PC-9 (cell line): ENCODE results near the gene KLHL17. TPM values are rescaled to one million over a fixed set of nuclear protein-coding genes. Genes with fewer than 3 reads are reported as not detected.
"Not testable (repeated sequence)": the region's sequence is repeated elsewhere in the genome, so short reads cannot be mapped to it uniquely, and the experiment has no call there.

Source experiments
- BruUV-seq: library from RNA; stranded (reverse); fragments of 400-500 nt; replicated peaks from 2 replicates; lab custom pipeline; 2021; lab: Mats Ljungman, UMichigan
- CTCF ChIA-PET: fragments of 300-600 bp; sonication (Branson Sonifier 250); formaldehyde crosslinking; loops from one replicate; lab custom pipeline; 2022; ENCODE audit warnings: antibody characterized with exemption; lab: Charles Lee
- POLR2A ChIA-PET: fragments of 300-600 bp; sonication (Branson Sonifier 250); formaldehyde crosslinking; loops from one replicate; lab custom pipeline; 2022; ENCODE audit warnings: antibody characterized with exemption; ENCODE audit not compliant: unreplicated experiment; lab: Charles Lee
- DNase-seq, 2 experiments: peaks; one replicate each; pipeline versions ENCODE4 v3.0.0 to v3.0.0-alpha.2; 2015 to 2022; ENCODE audit warnings: mixed read lengths in 1 of 2
- H2AFZ ChIP-seq: fragments of 200-600 bp; sonication (generic); 2 replicates; pipeline ENCODE4 v1.8.1; 2017; ENCODE audit warnings: antibody characterized with exemption
- H3F3A ChIP-seq: fragments of 200-600 bp; sonication (generic); 2 replicates; pipeline ENCODE4 v1.8.1; 2017; ENCODE audit warnings: antibody characterized with exemption, mild to moderate bottlenecking, low read depth; ENCODE audit not compliant: insufficient read depth
- H3K27ac ChIP-seq: fragments of 200-600 bp; sonication (generic); 2 replicates; pipeline ENCODE4 v1.6.1; 2016; ENCODE audit warnings: mixed run types
- H3K27me3 ChIP-seq: fragments of 200-600 bp; sonication (generic); 2 replicates; pipeline ENCODE4 v1.6.1; 2016; ENCODE audit warnings: low read depth, mixed run types; ENCODE audit not compliant: insufficient read depth
- H3K36me3 ChIP-seq: fragments of 200-600 bp; sonication (generic); 2 replicates; pipeline ENCODE4 v1.6.1; 2016; ENCODE audit warnings: low read depth, mixed run types
- H3K4me1 ChIP-seq: fragments of 200-600 bp; sonication (generic); replicated peaks from 2 replicates; pipeline ENCODE4 v1.6.1; 2016; ENCODE audit warnings: mixed run types; ENCODE audit not compliant: insufficient read depth
- H3K4me2 ChIP-seq: fragments of 200-600 bp; sonication (generic); 2 replicates; pipeline ENCODE4 v1.6.1; 2017; ENCODE audit warnings: mixed run types
- H3K4me3 ChIP-seq: fragments of 200-600 bp; sonication (generic); 2 replicates; pipeline ENCODE4 v1.6.1; 2016; ENCODE audit warnings: mixed run types
- H3K79me2 ChIP-seq: fragments of 200-600 bp; sonication (generic); 2 replicates; pipeline ENCODE4 v1.6.1; 2017; ENCODE audit warnings: low read depth, mixed run types
- H3K9me2 ChIP-seq: fragments of 200-600 bp; sonication (generic); 2 replicates; pipeline ENCODE4 v1.8.1; 2017; ENCODE audit warnings: mild to moderate bottlenecking; ENCODE audit not compliant: insufficient read depth
- H3K9me3 ChIP-seq: fragments of 200-600 bp; sonication (generic); 2 replicates; pipeline ENCODE4 v1.8.1; 2016; ENCODE audit warnings: low read depth; ENCODE audit not compliant: insufficient read depth
- H4K20me1 ChIP-seq: fragments of 200-600 bp; sonication (generic); 2 replicates; pipeline ENCODE4 v1.8.1; 2017; ENCODE audit not compliant: insufficient read depth
- CTCF ChIP-seq: fragments of 200-600 bp; sonication (generic); conservative IDR thresholded peaks from 2 replicates; pipeline ENCODE4 v1.6.1; 2017; ENCODE audit warnings: mixed run types, antibody characterized with exemption, mild to moderate bottlenecking, moderate library complexity
- EZH2 ChIP-seq: fragments of 200-600 bp; sonication (generic); IDR thresholded peaks from 2 replicates; pipeline ENCODE4 v1.8.0; 2017; ENCODE audit warnings: antibody characterized with exemption, low read depth
- intact Hi-C: fragments of 100-400 bp; cut with micrococcal nuclease; formaldehyde crosslinking; loops from one replicate; pipeline ENCODE4 v1.10.0; 2022; ENCODE audit not compliant: unreplicated experiment
- total RNA-seq: library from RNA; stranded (reverse); gene quantifications from 2 replicates; pipeline ENCODE4 v1.2.3, GENCODE V29; 2021

KLHL17 gene
- total RNA-seq, 1 experiment from 2014 or later, result 22.7 TPM

- peak overlapping the region; percentile 59; the same call in 1 of the 2 replicates for H3K27ac ChIP-seq
- intact Hi-C loops, result no loop called here
- H3K79me2 ChIP-seq, result no peaks in the 10 kb centered on the region
- H3K4me3 ChIP-seq, result peak overlapping the region; percentile 62; the same call in 1 of the 2 replicates
- CTCF ChIA-PET, result no interaction called here
- no peaks in the 10 kb centered on the region for H3K9me3 ChIP-seq
- BruUV-seq, result no TSS peak
- TF ChIP-seq CTCF, result no peak
- no peaks in the 10 kb centered on the region for H3K36me3 ChIP-seq
- no peaks in the 10 kb centered on the region for H3K9me2 ChIP-seq
- H3K4me2 ChIP-seq, result peak overlapping the region; percentile 99
- H3K27me3 ChIP-seq, result no peaks in the 10 kb centered on the region
- H3K4me1 ChIP-seq, result peaks cover 13% of the 10 kb centered on the region
- POLR2A ChIA-PET, result no interaction called here
- no peaks in the 10 kb centered on the region for H4K20me1 ChIP-seq
- H2AFZ ChIP-seq, result no peak overlapping the region
- H3F3A ChIP-seq, result peaks cover 33% of the 10 kb centered on the region
- DNase-seq, result no peak
These were observed 15.0 kb downstream of the KLHL17 start for GRCh38 chr1:975365-975764.

- H3K9me3 ChIP-seq, result no peaks in the 10 kb centered on the region
- H3K27ac ChIP-seq, result peak overlapping the region; percentile 59
- H3K4me3 ChIP-seq, result peak overlapping the region; percentile 62; the same call in 1 of the 2 replicates
- no peaks in the 10 kb centered on the region for H3K27me3 ChIP-seq
- H3K79me2 ChIP-seq, result no peaks in the 10 kb centered on the region
- peak overlapping the region; percentile 99 for H3K4me2 ChIP-seq
- BruUV-seq, result no TSS peak
- POLR2A ChIA-PET, result no interaction called here
- intact Hi-C loops, result loop anchor here (1.0 to 2.0 kb wide), 2 partner anchors 71 to 106 kb away; no protein-coding TSS in a partner anchor
- H4K20me1 ChIP-seq, result no peaks in the 10 kb centered on the region
- CTCF ChIA-PET, result interaction anchor here (0.6 to 0.7 kb wide), 3 partner anchors 9 to 289 kb away, joined by 3 to 5 read pairs (median 5); no protein-coding TSS in a partner anchor
- H3K36me3 ChIP-seq, result no peaks in the 10 kb centered on the region
- H3F3A ChIP-seq, result peaks cover 33% of the 10 kb centered on the region
- no peaks in the 10 kb centered on the region for H3K9me2 ChIP-seq
- peak overlapping the region; percentile 66 for H2AFZ ChIP-seq
- peaks cover 13% of the 10 kb centered on the region for H3K4me1 ChIP-seq
- TF ChIP-seq CTCF, result peak; percentile 83
- TF ChIP-seq EZH2, result no peak
- DNase-seq, result peak; percentile 89
These were observed 15.7 kb downstream of the KLHL17 start for GRCh38 chr1:975896-976683.

- peaks cover 13% of the 10 kb centered on the region for H3K4me1 ChIP-seq
- DNase-seq, H3K4me3 ChIP-seq, H3K27me3 ChIP-seq, H3K27ac ChIP-seq, H3K36me3 ChIP-seq, H3K79me2 ChIP-seq, H4K20me1 ChIP-seq, BruUV-seq, H3K4me2 ChIP-seq, H3K9me2 ChIP-seq, POLR2A ChIA-PET, H2AFZ ChIP-seq, H3K9me3 ChIP-seq: not testable (repeated sequence)
- peaks cover 33% of the 10 kb centered on the region for H3F3A ChIP-seq
- CTCF ChIA-PET, result interaction anchor here (0.6 to 0.7 kb wide), 3 partner anchors 10 to 288 kb away, joined by 3 to 5 read pairs (median 5); no protein-coding TSS in a partner anchor
- intact Hi-C loops, result loop anchor here (1.0 to 2.0 kb wide), 2 partner anchors 72 to 106 kb away; no protein-coding TSS in a partner anchor
These were observed 16.4 kb downstream of the KLHL17 start for GRCh38 chr1:976791-977190.
